ENCODE measurements around the gene WBP2.

WBP2 gene

DNA sequence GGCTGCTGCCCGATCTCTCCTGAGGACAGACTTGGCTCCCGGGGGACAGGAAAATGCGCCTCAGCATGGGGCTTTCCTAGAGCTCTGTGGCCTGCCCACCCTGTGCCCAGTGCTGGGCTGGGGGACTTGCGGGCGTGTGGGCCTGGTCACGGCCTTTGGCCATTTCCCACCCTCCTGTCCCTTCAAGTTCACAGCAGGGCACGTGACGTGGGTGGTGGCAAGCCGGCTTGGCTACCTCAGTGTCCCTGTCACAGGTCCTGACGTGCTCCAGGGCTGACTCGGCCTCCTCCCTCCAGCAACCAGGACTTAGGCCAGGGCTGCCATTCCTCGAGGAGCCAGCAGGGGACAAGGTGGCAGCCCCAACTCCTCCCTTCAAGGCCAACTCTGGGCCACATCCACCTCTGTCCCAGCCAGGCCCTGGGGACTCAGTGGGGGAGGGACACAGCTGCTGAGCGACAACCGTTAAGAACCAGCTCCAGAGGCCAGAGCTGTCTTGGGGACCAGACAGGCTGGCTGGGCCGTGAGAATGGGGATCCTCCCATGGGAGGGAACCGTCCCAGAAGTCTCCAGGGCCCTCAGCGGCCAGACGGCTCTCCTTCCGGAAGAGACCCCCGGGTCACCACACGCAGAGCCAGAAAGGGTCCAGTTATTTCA lies 9.9 kb downstream of the WBP2 start:
- peak; percentile 78 for DNase-seq (ENCODE audit: low read depth, low spot score)

DNA sequence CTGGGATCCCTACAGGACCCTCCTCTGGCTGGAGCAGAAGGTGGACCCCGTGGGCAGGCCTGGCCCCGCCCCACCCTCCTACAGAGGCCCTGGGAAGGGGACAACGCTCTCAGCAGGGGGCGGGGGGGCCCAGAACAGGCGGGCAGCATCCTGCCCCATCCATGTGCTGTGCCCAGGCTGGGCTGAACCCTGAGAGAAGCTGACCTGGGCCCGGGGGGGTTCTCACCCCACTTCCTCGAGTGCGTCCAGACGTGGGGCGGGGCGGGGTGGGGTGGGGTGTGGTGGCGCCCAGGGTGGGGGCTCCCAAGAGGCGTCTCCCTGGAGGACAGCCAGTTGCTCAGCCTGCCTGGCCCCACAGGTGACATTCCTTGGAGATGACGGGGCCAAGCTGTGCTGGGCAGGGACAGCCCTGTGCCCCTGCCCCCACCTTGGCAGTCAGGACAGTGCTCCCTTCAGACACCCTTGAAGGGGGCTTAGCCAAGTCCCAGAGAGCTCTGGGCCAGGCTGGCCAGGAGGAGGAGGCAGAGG lies 10.5 kb downstream of the WBP2 start:
- no peak for DNase-seq (ENCODE audit: low read depth, low spot score)

DNA sequence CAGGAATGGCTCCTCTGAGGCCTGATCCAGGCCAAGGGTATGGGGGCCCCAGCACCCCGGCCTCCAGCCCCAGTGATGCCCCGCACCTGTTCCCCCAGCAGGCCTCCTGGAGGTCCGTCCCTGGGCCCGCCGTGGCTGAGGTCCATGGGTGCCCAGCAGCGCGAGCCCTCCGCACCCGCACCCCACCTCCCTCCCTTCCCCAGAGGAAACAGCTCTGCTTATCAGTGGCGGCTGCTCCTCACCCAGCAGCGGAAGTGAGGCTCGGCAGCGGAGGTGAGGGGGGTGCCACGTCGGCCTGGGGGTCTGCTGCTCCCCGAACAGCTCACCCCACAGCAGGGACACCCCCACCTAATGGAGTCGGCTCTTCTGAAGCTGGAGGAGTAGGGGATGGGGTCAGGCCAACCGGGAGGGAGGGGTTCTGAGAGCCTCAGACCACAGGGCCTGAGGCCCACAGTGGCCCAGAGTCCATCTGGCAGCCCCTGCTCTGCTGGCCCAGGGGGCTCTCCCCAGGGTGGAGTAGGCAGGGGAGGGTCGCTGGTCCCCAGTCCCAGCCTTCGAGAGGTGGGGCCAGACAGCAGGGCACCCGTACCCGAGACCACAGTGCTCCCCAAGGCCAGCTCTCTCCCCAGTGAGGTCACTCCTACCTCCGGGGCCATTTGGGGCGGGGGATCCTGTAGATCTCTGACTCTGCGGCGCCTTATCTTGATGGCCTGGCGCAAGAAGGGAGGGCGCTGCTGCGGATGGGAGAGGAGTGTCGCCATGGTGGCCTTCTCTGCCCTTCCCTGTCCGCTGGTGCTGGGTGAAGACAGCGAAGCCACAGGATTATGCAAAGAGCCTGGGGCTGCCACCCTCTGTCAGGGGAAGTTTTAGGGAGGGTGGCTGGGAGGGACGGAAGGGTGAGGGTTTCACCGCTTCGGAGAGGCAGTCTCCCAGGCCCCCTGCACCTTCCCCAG lies 11.3 kb downstream of the WBP2 start, which contains the start of gene UNC13D:
Gene UNC13D, minus strand, starts transcription at position 828 of the 953 bp plus-strand sequence. Its CDS starts 67 bp downstream, at position 761.
- DNase-seq (ENCODE audit: low read depth, low spot score): no peak

DNA sequence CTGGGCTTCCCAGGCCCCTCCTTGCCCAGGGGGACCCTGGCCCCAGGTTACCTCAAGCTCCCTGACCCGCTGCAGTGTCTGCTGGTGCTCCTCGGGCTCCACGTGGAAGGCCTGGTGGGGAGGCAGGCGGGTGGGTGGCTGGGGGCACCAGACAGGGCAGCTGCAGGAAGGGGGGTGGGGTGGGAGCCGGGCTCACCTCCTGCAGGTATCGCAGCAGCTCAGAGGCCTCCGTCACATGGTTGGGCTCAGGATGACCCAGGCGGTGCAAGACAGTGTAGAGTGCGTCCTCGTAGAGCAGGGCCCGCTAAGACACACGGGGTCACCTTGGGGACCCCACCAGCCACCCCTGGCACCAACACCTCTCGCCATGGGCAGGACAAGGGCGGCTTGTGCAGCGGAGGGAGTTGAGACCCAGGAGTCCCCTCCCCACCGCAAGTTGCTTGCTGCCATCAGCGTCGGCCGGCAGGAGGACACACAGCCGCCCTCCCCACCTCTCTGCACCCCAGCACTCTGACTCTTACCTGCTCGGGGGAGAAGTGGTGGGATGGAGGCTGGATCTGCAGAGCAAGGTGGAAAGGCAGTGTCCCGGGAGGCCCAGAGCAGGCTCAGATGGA lies 12.1 kb downstream of the WBP2 start:
- DNase-seq (ENCODE audit: low read depth, low spot score): no peak

DNA sequence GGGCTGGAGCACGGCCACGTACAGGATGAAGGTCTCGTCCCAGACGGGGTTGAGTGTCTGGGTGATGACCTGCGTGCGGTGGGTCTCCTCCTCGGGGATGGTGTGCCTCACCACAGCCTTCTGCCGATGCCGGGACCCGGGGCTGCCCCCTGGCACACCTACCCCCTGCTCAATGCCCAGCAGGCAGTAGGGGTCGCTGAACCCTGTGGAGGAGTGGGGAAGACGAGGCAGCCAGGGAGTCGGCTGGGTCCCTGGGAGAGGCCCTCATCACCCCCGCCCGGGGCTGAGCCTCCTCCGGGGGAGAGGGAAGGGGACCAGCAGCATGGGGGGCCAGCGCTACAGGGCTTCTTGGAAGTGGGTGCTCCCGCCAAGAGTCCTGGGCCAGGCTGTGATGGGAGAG lies 12.7 kb downstream of the WBP2 start:
- DNase-seq (ENCODE audit: low read depth, low spot score): no peak

DNA sequence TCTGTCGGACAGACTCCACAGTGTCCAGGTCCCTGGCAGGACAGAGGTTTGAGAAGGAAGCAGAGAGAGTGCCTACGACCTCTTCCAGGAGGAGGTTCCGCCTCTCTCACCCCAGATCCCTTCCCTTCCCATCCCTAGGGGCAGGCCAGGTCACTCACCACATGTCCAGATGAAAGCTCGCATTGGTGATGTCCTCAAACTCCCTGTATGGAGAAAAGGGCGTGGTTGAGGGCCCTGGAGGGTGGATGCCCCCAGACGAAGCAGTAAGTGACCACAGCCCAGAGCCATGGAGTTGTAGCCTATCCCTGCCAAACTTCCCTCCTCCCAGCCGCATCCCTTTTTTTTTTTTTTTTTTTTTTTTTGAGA lies 14.4 kb downstream of the WBP2 start:
- no peak for DNase-seq (ENCODE audit: low read depth, low spot score)

DNA sequence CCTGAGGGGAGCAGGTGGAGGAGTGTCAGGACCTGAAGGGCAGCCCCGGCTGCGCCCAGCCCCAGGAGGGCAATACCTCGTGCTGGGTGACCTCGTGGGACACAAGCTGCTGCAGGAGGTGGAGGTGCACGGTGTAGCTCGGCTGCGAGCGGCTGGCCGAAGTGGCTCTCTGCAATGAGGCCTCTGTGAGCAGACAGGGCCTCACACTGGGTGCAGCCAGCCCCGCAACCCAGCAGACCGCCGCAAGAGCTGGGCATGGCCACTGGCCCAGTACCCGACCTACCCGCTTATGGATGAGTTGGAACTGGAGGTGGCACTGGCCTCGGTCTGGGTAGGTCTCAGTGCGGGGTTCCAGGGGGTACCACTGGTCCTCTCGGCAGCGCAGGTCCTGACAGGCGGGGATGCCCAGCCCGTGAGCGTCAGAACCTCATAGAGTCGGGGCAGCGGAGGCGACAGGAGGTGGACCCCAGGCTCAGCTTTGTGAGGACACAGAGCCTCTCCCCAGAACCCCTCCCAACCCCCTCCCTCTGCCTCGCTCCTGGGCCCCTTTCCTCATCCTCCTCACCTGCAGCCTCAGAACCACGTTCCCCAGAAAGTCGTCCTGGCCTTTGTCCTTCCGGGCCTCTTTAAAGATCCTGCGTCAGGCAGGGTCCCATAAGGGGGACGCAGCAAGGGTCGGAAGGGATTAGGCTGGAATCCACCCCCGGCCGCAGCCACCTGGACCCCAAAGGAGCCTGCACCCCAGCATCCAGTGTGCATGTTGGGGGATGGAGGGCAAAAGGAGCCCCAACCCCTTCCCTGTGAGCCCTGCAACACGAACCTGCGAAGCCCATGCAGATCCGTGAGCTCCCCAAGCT lies 15.0 kb downstream of the WBP2 start:
- no peak for DNase-seq (ENCODE audit: low read depth, low spot score)

DNA sequence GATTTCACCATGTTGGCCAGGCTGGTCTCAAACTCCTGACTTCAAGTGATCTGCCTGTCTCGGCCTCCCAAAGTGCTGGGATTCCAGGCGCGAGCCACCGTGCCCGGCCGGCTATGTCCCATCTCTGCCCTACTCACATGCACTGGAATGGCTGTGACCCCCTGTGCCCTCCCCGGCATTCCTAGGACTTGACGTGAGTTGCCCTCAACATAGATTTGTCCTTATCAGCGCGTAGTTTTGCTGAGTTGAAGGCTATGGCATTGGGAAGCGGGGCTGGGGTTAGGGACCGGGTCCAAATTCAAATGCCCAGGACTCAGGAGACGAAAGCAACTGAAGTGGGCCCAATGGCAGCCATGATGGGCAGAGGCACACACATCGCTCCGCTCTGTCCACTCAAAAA lies 16.7 kb downstream of the WBP2 start:
- DNase-seq (ENCODE audit: low read depth, low spot score): no peak

DNA sequence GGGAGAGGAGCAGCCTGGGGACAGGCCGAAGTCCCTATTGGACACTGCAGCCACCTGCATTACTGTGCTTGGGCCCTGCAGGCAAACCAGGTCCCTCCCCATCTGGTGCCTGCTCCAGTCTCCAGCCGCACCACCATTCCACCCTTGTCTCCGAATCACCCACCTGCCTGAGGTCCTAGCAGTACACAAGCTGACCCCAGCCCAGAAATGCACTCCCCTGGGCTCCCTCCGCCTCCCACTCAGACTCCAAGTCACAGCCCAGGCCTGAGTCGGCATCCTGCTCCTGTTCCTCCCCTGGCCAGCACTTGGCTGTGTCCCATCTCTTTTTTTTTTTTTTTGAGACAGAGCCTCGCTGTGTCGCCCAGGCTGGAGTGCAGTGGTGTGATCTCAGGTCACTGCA lies 17.2 kb downstream of the WBP2 start:
- no peak for DNase-seq (ENCODE audit: low read depth, low spot score)

DNA sequence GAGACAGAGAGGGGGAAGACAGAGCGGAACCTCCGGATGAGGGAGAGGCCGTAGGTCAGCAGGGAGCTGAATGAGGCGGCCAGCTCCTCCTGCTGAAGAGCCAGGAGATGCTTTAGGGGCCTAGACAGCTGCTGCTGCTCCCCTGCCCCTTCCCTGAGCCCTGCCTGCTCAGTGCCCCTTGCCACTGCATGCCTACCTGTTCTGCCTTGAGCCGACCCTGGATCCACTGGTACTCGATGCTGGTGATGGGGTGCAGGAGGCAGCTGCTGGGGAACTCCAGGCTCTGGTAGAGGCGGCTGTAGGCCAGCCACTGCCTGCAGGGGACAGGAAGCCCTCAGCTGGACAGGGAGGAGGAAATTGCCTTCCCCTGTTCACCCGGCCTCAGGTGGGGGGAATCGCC lies 18.5 kb downstream of the WBP2 start:
- no peak for DNase-seq (ENCODE audit: low read depth, low spot score)

DNA sequence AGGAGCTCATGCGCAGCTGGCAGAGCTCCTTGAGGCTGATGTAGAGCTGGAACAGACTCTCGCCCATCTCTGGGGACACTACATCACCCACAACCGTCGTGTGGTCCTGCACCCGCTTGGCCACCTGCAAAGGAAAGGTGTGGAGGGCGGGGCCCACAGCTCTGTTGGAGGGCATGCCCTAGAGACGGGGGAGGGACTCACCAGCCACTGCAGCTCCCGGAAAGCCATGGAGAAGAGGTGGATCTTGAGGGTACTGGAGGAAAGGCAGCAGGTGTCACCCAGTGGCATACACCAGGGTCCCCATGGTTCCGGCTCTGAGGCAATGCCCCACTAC lies 19.5 kb downstream of the WBP2 start:
- no peak for DNase-seq (ENCODE audit: low read depth, low spot score)

DNA sequence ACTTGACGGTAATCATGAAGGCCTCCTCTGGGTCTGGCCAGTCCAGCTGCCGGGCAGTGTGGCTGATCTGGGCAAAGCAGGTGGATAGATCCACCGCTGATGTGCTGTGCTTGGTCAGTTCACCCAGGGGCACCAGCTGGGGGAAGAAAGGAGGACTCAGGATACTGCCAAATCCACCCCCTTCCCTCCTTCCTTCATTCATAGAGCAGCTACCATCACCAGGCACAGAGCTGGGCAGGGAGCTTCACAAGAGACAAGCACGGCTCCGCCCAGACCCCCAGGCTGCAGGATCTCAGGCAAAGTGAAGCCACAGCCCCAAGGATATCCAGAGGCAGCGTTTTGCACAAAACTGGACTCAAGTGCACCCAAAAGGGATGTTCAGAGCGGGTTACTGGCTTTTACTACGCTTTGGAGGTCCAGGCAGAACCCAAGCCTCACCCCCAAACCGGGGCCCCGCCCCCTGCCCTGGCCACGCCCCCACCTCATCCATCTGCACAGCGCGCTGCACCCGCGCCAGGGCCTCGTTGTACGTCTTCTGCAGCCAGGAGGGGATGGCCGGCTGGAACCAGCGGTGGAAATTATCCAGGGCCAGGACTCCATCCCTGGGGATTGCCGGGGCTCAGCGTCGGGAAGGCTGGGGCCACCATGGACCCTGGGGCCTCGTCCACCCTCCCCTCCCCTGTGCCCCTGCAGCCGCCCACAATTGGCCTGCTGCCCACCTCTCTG lies 20.0 kb downstream of the WBP2 start:
- DNase-seq (ENCODE audit: low read depth, low spot score): no peak

DNA sequence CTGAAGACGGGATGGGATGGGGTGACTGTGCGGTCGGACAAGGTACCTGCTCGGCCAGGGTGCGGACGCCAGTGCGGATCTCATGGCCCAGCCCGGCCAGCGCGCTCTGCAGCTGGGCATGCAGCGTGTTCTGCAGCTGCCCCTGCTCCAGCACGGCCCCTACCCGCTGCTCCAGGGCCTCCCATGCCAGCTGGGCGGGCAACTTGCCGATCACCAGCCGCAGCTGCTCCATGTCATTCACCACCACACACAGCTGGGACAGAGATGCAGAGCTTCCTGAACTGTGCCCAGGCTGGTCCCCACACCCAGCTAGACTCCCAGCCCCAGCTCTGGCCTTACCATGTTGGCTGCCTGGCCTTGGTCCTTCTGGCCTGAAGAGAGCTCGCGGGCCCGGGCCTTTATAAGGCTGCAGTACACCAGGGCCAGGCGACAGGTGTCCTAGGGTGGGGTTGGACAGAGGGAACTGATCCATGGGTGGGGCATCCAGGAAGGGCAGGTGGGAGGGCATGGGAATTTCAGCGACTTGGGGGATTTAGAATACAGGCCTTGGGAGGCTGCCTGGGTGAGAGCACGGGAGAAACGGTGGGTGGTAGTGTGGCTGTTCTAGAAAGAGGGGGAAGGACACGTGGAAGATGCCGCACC lies 20.7 kb downstream of the WBP2 start:
- no peak for DNase-seq (ENCODE audit: low read depth, low spot score)

DNA sequence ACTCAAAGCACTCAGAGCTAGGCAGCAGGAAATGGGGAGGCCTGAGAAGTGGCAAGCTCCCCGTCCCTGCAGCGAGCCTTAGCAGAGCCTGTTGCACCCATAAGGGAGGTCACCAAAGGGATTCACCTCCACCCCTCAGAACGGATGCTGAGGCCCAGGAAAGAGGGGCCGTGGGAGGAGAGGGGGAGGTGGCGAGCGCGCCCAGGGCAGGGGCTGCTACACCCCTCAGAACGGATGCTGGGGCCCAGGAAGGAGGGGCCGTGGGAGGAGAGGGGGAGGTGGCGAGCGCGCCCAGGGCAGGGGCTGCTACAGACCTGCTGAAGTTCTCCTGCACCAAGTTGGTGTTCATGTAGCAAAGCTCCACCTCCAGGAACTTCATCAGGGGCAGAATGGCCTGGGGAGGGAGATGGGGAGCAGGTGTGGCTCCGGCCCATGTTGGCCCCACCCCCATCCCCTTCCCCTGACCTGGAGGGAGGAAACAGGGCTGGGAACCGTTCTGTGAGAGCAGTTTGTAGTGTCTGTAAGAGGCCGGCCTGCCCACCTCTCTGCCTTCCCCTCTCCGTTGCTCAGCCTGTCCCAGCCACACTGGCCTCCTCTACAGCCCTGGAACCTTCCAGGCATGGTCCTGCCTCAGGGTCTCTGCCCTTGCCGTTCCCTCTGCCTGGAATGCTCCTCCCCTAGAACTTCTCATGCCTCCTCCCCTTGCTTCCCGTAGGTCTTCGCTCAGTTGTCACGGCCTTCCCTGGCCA lies 22.3 kb downstream of the WBP2 start:
- DNase-seq (ENCODE audit: low read depth, low spot score): no peak

DNA sequence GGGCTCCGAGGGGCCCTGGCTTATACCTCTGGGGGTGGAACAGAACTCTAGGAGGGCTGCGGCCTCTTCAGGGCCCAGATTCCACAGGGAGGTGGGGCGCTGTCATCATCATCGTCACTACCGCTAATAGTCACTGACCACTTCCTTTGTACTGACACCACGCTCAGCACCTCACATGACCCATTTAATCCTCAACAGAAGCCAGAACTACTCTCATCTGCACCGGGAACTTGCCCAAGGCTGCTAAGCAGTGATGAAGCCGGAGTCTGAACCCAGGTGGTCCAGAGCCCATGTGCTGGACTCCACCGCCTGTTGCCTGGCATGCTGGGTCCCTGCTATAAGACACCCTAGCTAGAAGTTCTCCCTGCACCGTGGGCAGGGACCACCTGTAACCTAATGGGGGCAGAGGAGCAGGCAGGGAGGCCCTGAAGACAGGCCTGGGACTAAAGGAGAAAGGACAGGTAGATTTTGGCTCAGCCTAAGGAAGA lies 22.9 kb downstream of the WBP2 start:
- DNase-seq (ENCODE audit: low read depth, low spot score): no peak

DNA sequence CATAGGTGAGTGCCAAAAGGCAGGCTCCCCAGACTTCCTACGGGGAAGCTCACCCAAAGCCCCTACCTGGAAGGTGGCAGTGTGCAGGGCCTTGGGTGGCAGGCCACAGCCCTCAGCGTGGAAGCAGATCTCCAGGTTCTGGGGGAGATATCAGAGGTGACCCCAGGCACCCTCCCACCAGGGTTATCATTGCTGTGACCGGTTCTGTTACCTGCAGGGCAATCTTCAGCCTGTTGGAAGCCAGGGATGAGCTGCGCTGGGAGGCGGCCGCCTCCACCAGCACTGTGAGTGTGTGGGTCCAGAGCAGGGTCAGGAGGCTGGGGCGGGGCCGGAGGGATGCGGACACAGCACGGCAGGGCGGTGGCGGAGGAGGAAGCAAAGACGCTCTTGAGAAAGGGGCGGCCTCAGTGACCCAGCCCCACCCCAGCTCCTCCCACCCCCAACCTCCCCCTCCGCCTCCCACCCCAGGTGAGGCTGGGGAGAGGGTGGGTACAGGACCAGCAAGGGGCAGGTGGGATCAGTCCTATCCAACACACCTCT lies 24.0 kb downstream of the WBP2 start:
- no peak for DNase-seq (ENCODE audit: low read depth, low spot score)

DNA sequence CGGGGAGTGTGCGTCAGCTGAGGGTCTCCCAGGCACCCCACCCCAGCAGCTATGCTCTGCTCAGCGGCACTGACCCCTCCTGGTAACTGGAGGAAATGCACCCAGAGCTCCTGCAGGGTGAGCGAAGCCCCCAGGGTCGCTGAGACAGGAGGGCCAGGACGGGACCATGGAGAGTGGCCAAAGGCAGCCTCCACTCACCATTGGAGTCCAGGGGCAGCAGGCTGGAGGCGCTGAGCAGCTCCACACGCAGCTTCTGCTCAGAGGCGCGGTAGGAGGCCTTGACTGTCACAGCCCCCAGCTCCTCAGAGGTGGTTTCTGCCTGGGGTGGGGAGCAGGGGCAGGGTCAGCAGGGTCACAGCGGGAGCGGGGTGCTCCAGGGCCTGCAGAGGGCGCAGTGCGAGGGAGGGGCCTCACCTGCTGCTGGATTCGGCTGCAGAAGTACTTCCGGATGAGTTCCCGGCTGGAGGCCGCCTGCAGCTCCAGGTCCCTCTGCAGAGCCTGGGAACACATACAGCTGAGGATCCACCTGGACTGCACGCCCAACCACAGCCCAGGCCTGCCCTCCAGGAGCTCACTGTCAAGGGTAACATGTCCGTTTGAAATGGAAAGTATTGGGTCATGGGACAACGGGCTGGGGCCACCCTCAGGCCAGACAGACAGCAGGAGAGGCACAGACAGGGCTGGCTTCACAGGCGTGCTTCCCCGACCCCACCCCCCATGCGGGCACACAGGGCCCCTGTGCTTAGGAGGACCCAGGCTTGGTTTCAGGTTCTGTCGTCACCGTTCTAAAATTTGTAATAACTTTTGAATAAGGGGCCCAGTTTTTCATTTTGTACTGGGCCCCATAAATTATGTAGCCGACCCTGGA lies 24.7 kb downstream of the WBP2 start:
- DNase-seq (ENCODE audit: low read depth, low spot score): peak; percentile 56

DNA sequence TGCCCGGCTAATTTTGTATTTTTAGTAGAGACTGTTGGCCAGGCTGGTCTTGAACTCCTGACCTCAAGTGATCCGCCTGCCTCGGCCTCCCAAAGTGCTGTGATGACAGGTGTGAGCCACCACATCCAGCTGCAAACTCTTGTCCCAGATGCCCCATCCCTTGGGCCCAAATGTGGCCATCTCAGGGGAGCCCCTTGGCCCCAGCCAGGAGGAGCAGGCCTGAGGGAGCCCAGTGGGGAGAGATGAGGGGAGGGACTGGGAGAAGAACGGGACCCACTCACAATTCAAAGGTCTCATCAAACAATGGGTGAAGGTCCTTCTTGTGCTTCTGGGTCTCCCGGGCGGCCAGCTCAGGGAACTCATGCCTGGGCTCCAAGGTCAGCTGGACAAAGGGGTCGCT lies 25.4 kb downstream of the WBP2 start:
- no peak for DNase-seq (ENCODE audit: low read depth, low spot score)

All from iPS DF 19.7 (cell line).